Parathyroid adenoma (tissue), 2 donors: Measurements from ENCODE around the gene EFNA5.

Source experiments
- H2AFZ ChIP-seq: fragments of 300-600 bp; sonication (generic); one replicate; pipeline ENCODE4 v1.7.0; 2017; ENCODE audit warnings: antibody characterized with exemption, mild to moderate bottlenecking
- H3K27ac ChIP-seq: fragments of 300-600 bp; sonication (generic); one replicate; pipeline ENCODE4 v1.7.0; 2017
- H3K27me3 ChIP-seq: fragments of 300-600 bp; sonication (generic); one replicate; pipeline ENCODE4 v1.7.0; 2017; ENCODE audit warnings: low read length; ENCODE audit not compliant: control insufficient read depth, insufficient read depth
- H3K36me3 ChIP-seq: fragments of 300-600 bp; sonication (generic); one replicate; pipeline ENCODE4 v1.7.0; 2017; ENCODE audit warnings: low read length; ENCODE audit not compliant: control insufficient read depth, insufficient read depth
- H3K4me1 ChIP-seq: fragments of 300-600 bp; sonication (generic); one replicate; pipeline ENCODE4 v1.7.0; 2017; ENCODE audit warnings: control low read depth
- H3K4me2 ChIP-seq: fragments of 300-600 bp; sonication (generic); one replicate; pipeline ENCODE4 v1.7.0; 2017; ENCODE audit warnings: low read length
- H3K4me3 ChIP-seq: fragments of 300-600 bp; sonication (generic); one replicate; pipeline ENCODE4 v1.7.0; 2017; ENCODE audit warnings: low read depth, low read length
- H3K79me2 ChIP-seq: fragments of 300-600 bp; sonication (generic); one replicate; pipeline ENCODE4 v1.7.0; 2017; ENCODE audit warnings: control low read depth
- H3K9ac ChIP-seq: fragments of 300-600 bp; sonication (generic); one replicate; pipeline ENCODE4 v1.7.0; 2017; ENCODE audit warnings: mild to moderate bottlenecking
- H3K9me3 ChIP-seq: fragments of 300-600 bp; sonication (generic); one replicate; pipeline ENCODE4 v1.7.0; 2017; ENCODE audit warnings: low read length; ENCODE audit not compliant: control insufficient read depth
- CTCF ChIP-seq: fragments of 300-600 bp; sonication (generic); IDR thresholded peaks from one replicate; pipeline ENCODE4 v1.7.0; 2017; ENCODE audit warnings: antibody characterized with exemption, mild to moderate bottlenecking
- donor health status: primary hyperparathyroidism.

EFNA5 gene

GRCh38 chr5:107478068-107478641 lies 192.6 kb downstream of the EFNA5 start:
- Histone ChIP-seq H3K36me3 (no peaks in the 10 kb centered on the region), H3K4me3 (no peak overlapping the region), H3K79me2 (no peaks in the 10 kb centered on the region), H3K27me3 (no peaks in the 10 kb centered on the region), H3K4me1 (no peaks in the 10 kb centered on the region), H3K9ac (no peak overlapping the region), H3K4me2 (no peak overlapping the region), H2AFZ (no peak overlapping the region), H3K27ac (no peak overlapping the region), H3K9me3 (no peaks in the 10 kb centered on the region)
- no peak for TF ChIP-seq CTCF

GRCh38 chr5:107477492-107477891 lies 193.2 kb downstream of the EFNA5 start:
- Histone ChIP-seq H3K27ac (no peak overlapping the region), H3K79me2 (no peaks in the 10 kb centered on the region), H3K4me1 (peaks cover 3% of the 10 kb centered on the region), H3K9ac (no peak overlapping the region), H3K4me3 (no peak overlapping the region), H3K4me2 (no peak overlapping the region), H2AFZ (no peak overlapping the region), H3K27me3 (no peaks in the 10 kb centered on the region), H3K9me3 (no peaks in the 10 kb centered on the region), H3K36me3 (no peaks in the 10 kb centered on the region)
- TF ChIP-seq CTCF = no peak

GRCh38 chr5:107476783-107477182 lies 194.0 kb downstream of the EFNA5 start:
- Histone ChIP-seq H3K4me1 (peaks cover 5% of the 10 kb centered on the region), H3K36me3 (no peaks in the 10 kb centered on the region), H3K79me2 (no peaks in the 10 kb centered on the region), H3K27me3 (no peaks in the 10 kb centered on the region), H3K4me2 (no peak overlapping the region), H3K9ac (no peak overlapping the region), H2AFZ (no peak overlapping the region), H3K9me3 (no peaks in the 10 kb centered on the region), H3K27ac (no peak overlapping the region), H3K4me3 (no peak overlapping the region)
- no peak for TF ChIP-seq CTCF

GRCh38 chr5:107474716-107475489 lies 195.8 kb downstream of the EFNA5 start:
- Histone ChIP-seq H3K27me3 (no peaks in the 10 kb centered on the region), H3K9ac (no peak overlapping the region), H3K36me3 (no peaks in the 10 kb centered on the region), H2AFZ (no peak overlapping the region), H3K79me2 (no peaks in the 10 kb centered on the region), H3K9me3 (no peaks in the 10 kb centered on the region), H3K4me1 (peaks cover 5% of the 10 kb centered on the region), H3K4me3 (no peak overlapping the region), H3K27ac (no peak overlapping the region), H3K4me2 (no peak overlapping the region)
- no peak for TF ChIP-seq CTCF

GRCh38 chr5:107474361-107474715 lies 196.4 kb downstream of the EFNA5 start:
- no peak overlapping the region for H3K27ac ChIP-seq
- H3K36me3 ChIP-seq = no peaks in the 10 kb centered on the region
- no peaks in the 10 kb centered on the region for H3K79me2 ChIP-seq
- no peak overlapping the region for H2AFZ ChIP-seq
- TF ChIP-seq CTCF = no peak
- H3K9ac ChIP-seq = no peak overlapping the region
- H3K9me3 ChIP-seq = no peaks in the 10 kb centered on the region
- H3K4me3 ChIP-seq = no peak overlapping the region
- no peaks in the 10 kb centered on the region for H3K27me3 ChIP-seq
- peaks cover 5% of the 10 kb centered on the region for H3K4me1 ChIP-seq
- no peak overlapping the region for H3K4me2 ChIP-seq
